ENCODE measurements around the gene IFNG.
A peak's percentile ranks its signal among the peaks of the same experiment; 100 is the strongest.
"Not testable (repeated sequence)": the region's sequence is repeated elsewhere in the genome, so short reads cannot be mapped to it uniquely, and the experiment has no call there.

IFNG gene

DNA sequence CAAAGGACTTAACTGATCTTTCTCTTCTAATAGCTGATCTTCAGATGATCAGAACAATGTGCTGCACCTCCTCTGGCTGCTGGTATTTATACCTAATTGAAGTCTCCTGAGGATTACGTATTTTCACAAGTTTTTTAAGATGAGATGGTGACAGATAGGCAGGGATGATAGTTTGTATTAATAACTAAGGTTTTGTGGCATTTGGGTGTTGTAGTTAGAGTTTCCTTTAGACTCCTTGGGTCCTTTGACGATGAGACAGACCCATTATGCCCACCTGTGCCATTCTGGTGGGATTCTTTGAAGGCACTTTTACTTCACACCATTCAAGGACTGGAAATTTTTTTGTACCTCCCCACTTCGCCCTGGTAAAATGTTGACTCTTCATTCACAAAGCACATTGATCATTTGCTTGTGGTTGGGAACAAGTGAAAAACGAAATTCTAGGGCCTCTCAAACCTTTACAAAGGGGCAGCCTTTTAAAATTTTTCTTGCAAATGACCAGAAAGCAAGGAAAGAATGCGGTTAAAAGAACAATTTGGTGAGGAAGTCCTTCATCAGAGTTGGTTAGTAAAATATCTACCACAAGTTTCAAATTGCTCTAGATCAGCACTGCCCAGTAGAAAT, at the start of gene IFNG:
IFNG (minus strand) TSS at position 60 of the 624 bp plus-strand sequence. CDS start 125 bp downstream, outside the sequence.
- no peak for DNase-seq

DNA sequence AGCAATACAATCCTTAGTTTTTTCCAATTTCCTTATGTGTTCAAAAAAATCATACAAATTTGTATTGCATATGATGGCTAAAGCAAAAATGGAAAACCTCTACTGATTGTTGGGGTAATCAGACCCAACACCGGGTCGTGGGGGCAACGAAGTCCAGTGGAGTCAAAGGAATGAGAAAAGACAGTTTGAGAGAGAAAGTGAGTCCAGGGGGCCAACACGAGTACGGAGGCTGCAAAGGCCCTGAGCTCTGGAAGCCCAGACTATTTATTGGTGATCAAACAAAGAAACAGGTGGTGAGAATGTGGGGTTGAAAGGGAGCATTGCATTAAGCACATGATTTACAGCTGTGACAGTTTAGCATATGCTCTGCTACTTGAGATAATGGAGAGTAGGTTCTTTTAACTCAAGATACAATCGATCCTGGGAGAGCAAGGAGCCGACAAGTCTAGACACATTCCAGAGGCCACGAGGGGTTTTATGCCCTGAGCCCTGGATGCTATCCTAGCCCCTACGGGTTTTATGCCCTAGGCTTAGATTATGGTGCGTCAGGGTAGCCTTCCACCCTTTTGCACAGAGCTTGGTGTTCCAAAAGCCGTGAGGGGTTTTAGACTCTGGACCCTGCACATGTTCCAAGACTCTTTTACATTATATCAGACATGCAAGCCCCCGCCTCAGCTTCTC, 49.6 kb upstream of the IFNG start:
- DNase-seq = not testable (repeated sequence)

DNA sequence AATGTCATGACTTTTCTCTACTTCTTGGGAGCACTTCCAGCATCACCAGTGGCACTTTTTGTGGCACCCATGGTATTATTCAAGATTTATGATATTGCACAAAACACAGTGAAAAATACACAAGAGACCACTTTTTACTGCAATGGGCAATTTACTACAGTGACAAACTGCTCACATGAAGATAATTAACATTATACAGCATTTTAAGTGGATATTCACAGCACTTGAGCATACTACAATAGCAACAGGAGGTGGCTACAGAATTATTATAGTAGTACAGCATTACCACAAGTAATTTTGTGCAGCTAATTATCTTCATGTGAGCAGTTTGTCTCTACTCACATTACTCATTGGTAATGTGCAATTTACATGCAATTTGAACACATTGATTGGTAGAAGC, 47.7 kb upstream of the IFNG start:
- DNase-seq = no peak

DNA sequence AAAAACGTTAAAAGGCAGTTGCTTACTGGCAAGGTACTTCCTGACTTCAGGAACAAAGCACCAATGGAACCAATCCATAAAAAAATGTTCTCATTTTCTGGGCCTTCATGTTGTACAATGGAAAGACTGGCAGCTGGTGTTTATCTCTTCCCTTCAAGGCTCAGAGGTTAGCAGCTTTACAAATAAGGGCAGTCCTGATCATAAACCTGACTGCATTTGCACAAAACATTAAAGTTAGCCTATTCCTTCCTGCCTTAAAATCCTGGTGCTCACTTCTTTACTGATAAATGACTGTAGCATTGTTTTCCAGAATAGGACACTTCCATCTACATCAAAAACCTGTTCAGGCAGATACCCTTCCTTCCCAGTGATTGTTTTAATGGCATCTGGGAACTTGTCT, 46.9 kb upstream of the IFNG start:
- DNase-seq = no peak

DNA sequence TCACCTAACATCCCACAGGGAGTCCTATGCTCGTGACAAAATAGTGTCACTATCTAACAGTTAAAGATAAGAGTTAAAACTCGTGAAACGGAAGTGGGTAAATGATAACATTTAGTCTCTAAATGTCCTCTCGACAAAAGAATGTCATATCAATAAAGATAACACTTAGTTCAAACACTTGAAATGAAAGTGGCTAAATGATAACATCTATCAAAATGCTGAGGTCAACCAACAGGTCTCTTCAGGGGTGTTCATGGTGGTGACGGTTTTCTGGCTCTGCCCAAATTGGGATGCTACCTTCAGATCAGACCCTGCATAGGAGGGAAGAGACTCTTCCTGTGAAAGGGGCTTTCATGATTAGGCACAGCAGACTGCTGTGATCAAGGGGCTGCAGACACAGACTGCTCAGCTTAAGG, 43.9 kb upstream of the IFNG start:
- DNase-seq = no peak

DNA sequence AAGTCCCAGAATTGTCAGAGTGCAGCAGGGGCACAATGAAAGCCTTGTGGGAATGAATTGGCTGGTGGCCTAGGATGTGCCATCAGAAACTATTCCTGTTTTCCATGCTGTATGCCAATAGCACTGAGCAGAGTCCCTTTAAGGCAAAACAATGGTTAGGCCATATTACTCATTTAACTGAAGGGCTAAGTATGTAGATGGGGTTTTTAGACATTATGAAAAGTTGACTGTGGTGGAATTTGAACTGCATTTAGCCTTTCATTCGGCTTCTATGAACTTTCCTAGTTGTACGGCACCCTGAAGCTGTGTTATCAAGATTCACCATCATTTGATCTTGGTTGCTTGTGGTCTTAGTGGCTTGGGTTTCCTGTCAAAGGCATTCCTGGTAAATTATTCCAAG, 41.3 kb upstream of the IFNG start:
- peak; percentile 63 for DNase-seq

DNA sequence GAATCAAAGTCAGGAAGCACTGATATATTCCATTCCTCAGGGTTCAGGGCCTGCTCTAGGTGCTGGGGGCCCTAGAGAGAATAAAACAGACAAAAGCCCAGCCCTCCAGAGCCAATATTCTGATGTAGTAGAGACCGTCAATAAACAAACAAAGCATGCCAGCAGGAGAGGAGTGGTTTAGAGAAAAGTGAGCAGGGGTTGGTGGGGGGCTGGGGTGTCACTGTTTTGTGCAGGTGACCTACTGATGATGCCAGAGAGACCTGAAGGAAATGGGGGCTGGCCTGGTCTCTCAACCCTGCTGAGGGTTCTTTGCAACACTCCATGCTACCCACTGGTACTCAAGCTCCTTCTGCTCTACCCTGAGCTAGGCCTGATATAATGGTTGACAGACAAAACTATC, 39.6 kb upstream of the IFNG start:
- no peak for DNase-seq

DNA sequence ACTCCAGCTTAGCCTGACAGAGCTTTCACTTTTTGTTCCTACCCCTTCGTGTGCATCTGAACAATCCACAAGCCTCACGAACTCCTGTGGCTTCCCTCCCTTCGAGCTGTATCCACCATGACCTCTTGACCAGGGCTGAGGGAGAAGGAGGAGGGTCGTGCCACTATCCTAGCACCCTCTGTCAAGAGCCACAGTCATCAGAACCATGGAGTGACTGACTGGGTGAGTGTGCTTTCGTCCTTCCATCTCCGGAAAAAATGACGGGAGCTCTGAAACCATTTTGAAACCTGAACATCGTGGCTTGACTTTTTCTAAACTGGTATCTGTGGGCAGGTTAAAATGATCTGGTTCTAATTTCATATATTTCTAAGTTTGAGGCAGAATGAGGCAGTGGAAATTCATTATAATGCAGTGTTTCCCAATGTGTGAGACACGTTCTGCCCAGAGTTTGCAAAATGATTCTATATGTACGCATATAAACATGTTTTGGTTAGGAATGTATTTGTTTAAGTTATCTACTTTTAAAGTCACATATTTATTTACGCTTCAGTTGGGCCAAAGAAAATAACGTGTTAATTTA, 39.1 kb upstream of the IFNG start:
- no peak for DNase-seq

DNA sequence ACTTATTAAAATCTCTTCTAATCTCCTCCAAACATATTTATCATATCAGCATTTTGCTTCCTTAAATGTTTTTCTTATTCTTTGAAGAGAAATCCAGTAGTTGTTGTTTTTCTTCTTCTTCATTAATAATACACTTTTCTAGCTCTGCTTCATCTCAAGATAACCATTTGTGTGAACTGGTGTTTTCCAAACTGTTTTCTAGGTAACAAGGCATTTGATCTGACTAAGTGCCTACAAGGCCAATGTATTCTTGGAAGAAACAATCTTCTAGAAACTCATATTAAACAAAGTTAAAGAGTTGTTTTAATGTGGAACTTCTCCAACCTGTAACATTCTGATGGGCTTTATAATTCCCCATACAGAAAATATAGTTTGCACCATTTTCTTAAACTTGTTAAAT, 30.8 kb upstream of the IFNG start:
- DNase-seq = no peak

DNA sequence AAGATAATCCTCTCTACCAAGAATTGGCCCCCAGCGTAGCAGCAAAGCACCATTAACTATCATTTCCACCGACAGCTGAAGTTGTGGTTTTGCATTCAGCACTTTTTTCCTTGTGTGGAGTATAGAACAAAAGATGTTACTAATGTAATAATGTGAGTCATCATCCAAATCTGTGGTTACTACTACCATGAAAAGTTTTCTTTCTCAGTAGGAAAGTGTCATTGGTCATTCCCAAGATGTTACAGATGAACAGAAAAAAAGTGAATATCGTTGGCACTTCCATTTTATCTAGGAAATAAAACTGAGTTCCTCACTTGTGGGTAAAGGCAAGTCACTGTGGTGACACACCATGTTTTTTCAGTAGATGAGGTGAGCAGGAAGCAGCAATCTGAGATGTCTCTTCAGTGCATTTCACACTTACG, 30.3 kb upstream of the IFNG start:
- peak; percentile 38 for DNase-seq

DNA sequence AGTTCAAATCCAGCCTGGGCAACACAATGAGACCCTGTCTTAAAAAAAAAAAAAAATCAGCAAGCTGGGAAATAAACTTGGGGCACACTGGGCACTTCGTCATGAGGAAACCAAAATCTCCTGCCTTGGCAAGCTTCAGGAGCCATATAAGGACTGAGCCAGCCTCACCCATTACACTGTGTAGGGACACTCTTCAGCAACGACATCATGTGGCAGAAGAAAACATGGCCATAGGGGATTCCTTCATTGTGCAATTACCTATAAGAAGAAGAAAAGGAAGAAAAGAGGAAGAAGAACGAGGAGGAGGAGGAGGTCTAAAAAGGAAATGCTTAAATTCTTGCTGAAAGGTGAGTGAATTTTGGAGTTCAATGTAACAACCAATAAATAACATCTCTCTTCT, 26.1 kb upstream of the IFNG start:
- DNase-seq = no peak

DNA sequence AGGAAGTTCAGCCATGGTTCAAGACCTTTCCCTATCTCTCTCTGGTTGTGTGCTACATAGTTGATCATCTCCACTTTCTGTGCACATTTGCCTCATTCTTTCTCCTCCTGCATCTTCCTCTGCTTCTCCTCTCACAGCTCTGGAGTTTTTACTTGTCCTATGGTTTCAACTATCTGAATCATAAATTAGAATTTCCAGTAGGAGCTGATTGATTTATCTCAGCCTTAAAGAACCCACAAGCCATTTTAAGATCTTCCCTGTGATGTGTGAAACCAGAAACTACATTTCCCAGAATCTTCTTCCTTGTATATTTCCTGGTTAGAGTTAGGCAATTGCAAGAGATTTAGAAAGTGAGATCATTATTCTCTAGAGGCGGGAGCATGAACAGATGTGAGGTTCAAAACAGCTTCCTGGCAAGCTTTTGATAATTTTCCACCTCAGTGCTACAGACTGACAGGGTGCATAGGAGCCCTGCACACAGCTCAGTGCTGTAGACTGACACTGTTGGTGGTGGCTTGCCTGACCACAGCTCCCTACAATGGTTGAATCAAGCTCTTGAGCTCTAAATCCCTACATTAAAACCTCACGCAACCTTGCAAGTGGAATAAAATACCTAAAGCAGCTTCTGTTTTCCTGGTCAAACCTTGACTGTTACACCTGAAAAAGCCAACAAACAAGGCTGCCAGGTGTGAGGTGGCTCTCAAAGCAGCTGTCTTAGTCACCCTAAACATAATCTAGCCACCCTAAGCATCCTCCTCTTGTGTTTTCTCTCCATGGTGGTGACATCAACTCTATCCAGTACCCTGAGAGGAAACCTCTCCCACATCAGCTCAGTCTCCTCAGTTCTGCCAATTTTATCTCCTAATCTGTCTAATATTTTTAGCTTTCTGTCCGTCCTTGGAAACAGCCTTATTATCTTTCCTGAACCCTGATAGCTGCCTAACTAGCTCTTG, 21.5 kb upstream of the IFNG start:
- no peak for DNase-seq

DNA sequence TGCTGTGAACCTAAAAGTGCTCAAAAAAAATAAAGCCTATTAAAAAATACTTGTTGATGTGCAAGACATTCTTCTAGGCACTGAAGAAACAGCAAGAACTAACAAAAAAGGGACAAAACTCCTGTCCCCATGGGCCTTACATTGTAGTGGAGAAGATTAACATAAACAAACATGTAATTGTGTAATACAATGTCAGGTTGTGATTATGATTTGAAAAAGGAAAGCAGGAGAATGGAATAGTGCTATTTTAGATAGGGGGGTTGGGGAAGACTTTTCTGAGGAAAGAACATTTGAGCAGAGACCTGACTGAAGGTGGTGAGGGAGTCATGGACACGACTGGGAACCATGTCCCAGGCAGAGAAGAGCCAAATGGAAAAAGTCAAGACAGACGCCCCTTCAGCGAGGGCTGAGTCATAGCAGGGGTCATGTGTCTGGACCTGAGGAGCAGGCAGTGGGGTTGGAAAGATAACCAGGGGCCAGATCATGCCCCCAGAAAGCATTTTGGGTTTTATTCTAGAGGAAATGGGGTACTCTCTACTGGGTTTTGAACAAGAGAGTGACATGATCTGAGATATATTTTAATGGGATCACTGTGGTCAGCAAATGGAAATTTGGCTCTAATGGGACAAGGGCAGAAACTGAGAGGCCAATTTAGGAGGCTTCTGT, 19.4 kb upstream of the IFNG start:
- DNase-seq = no peak

DNA sequence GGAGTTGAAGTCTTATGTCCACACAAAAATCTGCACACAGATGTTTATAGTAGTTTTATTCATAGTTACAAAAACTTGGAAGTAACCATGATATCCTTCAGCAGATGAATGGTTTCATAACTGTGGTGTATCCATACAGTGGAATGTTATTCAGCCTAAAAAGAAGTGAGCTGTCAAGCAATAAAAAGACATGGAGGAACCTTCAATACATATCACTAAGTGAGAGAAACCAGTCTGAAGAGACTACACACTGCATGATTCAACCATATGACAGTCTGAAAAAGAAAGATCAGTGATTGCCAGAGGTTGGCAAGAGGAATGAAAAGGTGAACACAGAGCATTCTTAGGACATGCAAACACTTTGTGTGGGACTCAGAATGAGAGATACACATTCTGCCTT, 18.6 kb upstream of the IFNG start:
- no peak for DNase-seq

DNA sequence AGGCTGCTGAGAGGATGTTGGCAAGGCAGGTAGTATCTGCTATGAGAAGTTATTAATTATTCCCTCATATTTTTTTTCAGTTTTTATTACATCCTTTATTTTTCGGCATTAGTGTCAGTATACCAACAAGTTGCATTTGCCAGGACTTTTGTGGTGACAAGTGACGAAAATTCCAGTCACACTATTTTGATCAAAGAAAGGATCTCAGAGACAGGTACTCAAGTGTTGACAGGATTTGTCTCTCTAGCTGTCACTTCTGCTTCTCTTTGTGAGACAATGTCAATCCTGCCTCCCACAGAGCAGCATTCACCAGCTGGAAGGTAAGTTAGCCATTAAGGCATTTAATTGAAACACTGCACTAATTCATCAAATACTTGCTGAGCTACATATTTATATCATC, 18.0 kb upstream of the IFNG start:
- DNase-seq = no peak

DNA sequence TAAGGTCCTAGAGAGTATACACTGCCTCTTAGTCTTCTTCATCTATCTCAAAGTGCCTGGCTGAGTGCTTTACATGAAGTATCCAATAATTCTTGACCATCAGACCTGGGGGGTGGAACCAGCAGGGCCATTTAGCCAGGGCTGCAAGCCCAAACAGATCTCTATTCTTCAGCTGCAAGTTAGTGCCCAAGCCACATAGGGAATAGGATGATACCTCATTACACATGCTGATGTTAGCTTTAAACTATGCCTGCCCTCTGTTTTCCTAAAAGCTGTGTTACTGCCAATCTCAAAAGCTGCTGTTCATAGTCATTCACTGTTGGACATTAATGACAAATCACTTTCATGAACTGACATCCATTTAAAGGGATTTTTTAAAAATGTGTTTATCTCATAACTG, 16.7 kb upstream of the IFNG start:
- DNase-seq = no peak

DNA sequence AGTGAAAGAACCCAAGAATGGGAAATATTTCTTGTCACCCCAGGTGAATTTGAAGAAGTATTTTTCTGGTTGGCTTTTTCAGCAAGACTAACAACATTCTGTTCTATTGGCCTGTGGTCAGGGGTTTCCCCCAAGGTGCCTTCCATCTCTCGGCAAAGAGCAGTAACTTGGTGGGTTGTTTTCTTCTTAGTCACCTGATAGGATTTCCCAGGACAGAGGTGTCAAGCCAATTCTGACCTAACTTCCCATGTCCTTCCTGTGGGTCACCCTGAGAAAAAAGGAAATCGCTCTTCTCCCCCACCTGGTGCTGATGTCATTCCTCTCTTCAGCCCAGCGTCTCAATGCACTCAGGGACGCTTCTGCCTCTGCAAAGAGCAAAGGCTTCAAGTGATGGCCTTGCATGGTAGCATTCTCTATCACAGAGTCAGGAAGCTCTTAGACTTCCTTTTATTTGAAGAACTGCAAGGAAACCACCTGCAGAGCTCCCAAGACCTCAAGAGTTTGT, 16.1 kb upstream of the IFNG start:
- no peak for DNase-seq

DNA sequence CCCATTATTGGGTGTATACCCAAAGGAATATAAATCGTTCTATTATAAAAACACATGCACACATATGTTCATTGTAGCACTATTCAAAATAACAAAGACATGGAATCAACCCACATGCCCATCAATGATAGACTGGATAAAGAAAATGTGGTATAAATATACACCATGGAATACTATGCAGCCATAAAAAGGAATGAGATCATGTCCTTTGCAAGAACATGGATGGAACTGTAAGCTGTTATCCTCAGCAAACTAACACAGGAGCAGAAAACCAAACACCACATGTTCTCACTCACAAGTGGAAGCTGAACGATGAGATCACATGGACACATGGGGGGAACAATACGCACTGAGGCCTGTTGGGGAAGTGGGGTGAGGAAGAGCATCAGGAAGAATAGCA, 15.2 kb upstream of the IFNG start:
- DNase-seq = not testable (repeated sequence)

DNA sequence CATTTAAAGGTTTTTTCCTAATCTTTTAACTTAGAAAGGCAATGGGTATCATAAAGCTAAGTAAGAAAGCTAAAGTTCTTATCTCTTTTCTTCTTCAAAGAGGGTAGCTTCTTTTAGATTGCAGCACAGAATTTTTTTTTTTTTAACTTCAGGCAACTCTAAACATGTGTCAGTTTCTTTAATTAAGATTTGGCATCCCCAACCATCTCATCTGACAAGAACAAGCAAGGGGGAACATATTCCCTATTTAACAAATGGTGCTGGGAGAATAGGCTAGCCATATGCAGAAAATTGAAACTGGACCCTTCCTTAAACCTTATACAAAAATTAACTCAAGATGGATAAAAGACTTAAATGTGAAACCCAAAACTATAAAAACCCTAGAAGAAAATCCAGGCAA, 14.3 kb upstream of the IFNG start:
- DNase-seq = no peak

DNA sequence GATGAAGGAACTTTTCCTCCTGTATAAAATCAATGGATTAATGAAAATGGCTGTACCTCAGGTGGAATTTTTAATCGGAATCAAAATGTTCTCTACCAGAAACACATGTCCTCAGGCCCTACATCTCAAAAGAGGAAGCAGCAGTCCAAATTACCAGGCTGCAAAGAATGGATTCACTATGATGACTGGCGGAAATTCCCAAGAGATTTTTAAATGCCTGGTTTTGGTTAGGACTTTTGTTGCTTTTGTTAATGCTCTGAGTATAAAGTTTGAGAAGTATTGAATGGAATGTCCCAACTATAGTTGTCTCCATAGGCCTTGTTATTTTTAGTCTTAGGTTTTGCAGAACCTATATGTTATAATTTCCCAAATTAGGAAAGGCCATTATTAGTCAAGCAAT, 11.2 kb upstream of the IFNG start:
- no peak for DNase-seq

DNA sequence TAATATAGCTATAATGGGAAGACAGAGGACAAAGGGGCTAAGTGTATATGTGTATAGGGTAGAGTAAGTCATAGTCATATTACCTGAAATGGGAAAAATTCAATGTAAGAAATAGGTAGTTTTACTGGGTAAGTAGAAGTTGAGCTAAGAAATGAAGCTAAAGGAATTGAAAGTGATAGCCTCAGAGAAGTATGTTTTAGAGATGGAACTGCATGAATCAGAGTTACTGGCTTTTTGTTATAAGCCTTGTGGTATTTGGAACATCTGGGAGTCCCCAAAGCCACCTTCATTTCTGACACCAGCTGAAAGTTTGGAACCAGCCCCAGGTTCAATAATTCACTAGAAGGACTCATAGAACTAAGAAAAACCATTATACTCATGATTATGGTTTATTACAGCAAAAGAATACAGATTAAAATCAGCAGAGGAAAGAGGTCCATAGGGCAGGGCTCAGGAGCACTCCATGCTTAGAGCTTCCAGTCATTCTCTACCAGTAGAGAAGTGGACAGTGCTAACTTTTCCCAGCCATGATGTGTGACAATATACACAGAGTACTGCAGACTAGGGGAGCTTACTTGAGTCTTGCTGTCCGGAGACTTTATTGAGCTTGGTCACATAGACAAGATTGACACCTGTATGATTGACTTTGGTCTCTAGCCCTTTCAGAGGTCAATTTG, 9.8 kb upstream of the IFNG start:
- no peak for DNase-seq

DNA sequence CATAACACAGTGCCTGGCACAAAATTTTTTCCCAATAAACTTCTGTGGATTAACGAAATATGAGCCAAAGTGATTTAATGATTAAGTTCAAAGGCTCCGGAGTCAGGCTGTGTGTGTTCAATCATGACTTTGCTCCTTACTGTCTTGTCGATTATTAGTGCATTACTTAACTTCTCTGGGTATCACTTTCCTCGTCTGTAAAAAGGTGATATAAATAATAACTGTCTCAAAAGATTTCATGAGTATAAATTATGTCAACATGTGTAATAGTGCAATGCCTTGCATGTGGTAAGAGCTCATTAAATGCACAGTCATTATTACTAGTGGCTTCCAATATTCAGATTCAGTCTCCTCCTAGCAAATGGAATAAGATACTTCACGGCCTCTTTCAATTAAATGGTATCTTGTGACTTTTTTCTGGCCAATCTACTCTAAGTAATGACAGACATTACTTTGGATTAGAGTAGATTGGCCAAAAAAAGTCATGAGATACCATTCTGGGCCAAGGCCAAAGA, 6.8 kb upstream of the IFNG start:
- DNase-seq = no peak

All from EL (cell line).